DND-41 (cell line): ENCODE data around the gene NF2.

Experiments used
- ATAC-seq: fragments of 200-7000 bp; cut with Tn5 transposase; 3 replicates; pipeline ENCODE4 v1.9.1; 2021; ENCODE audit warnings: low read depth; ENCODE audit not compliant: insufficient read depth
- DNase-seq: peaks from one replicate; pipeline ENCODE4 v3.0.0-alpha.2; 2020
- H2AFZ ChIP-seq: 2 replicates; pipeline ENCODE4 v1.6.0; 2012; ENCODE audit warnings: low read depth, low read length
- H3K27ac ChIP-seq: 2 replicates; pipeline ENCODE4 v1.5.1; 2012; ENCODE audit warnings: low read length, inconsistent platforms
- H3K27me3 ChIP-seq: fragments of 200-600 bp; sonication (generic); 2 replicates; pipeline ENCODE4 v1.6.0; 2012; ENCODE audit warnings: low read length, mild to moderate bottlenecking, inconsistent platforms; ENCODE audit not compliant: insufficient read depth, poor library complexity
- H3K36me3 ChIP-seq: 2 replicates; pipeline ENCODE4 v1.5.1; 2012; ENCODE audit warnings: low read length, inconsistent platforms; ENCODE audit not compliant: insufficient read depth
- H3K4me1 ChIP-seq: 2 replicates; pipeline ENCODE4 v1.5.1; 2012; ENCODE audit warnings: mild to moderate bottlenecking, low read length; ENCODE audit not compliant: insufficient read depth
- H3K4me2 ChIP-seq: 2 replicates; pipeline ENCODE4 v1.6.0; 2012; ENCODE audit warnings: mild to moderate bottlenecking, moderate library complexity, low read length, inconsistent platforms; ENCODE audit not compliant: insufficient read depth
- H3K4me3 ChIP-seq, 2 experiments: fragments of 200-600 bp in 1 of 2; shearing (Covaris generic) in 1 of 2; 2 replicates each; pipeline ENCODE4 v1.5.1; 2012 to 2016; ENCODE audit warnings: inconsistent platforms in 2 of 2, low read length in 2 of 2, mild to moderate bottlenecking in 2 of 2, low read depth in 1 of 2, moderate library complexity in 1 of 2
- H3K79me2 ChIP-seq: 2 replicates; pipeline ENCODE4 v1.6.0; 2012; ENCODE audit warnings: low read length, inconsistent platforms; ENCODE audit not compliant: insufficient read depth
- H3K9ac ChIP-seq: 2 replicates; pipeline ENCODE4 v1.6.0; 2012; ENCODE audit warnings: low read depth, mild to moderate bottlenecking, inconsistent platforms, low read length, moderate library complexity
- H3K9me3 ChIP-seq: 2 replicates; pipeline ENCODE4 v1.5.1; 2012; ENCODE audit warnings: low read length, moderate library complexity, mild to moderate bottlenecking, inconsistent platforms; ENCODE audit not compliant: insufficient read depth, severe bottlenecking
- H4K20me1 ChIP-seq: 2 replicates; pipeline ENCODE4 v1.6.0; 2012; ENCODE audit warnings: low read length; ENCODE audit not compliant: insufficient read depth
- CTCF ChIP-seq: IDR thresholded peaks from 2 replicates; pipeline ENCODE4 v1.5.1; 2012; ENCODE audit warnings: borderline replicate concordance, low read length, moderate library complexity, mild to moderate bottlenecking; ENCODE audit not compliant: poor library complexity, severe bottlenecking; ENCODE audit errors: extremely low read depth
- EZH2 ChIP-seq: IDR thresholded peaks from 3 replicates; pipeline ENCODE4 v1.6.1; 2012; ENCODE audit warnings: borderline replicate concordance, low read depth, mild to moderate bottlenecking, moderate library complexity, low read length, inconsistent platforms; ENCODE audit not compliant: severe bottlenecking

The NF2 gene

GRCh38 chr22:29722151-29722550 is 118.7 kb downstream of the NF2 start:
- H3K9me3 ChIP-seq: no peaks in the 10 kb centered on the region
- no peaks in the 10 kb centered on the region for H3K4me1 ChIP-seq
- no peak for ATAC-seq
- H3K27me3 ChIP-seq: no peaks in the 10 kb centered on the region
- no peak overlapping the region for H3K4me2 ChIP-seq
- no peak overlapping the region for H2AFZ ChIP-seq
- peaks cover 11% of the 10 kb centered on the region for H4K20me1 ChIP-seq
- no peaks in the 10 kb centered on the region for H3K79me2 ChIP-seq
- no peak overlapping the region for H3K27ac ChIP-seq
- no peak for DNase-seq
- H3K36me3 ChIP-seq: no peaks in the 10 kb centered on the region
- H3K9ac ChIP-seq: no peak overlapping the region
- TF ChIP-seq EZH2: no peak
- no peak for TF ChIP-seq CTCF
- no peak overlapping the region for H3K4me3 ChIP-seq

- TF ChIP-seq EZH2 (no peak), CTCF (no peak)
- H2AFZ ChIP-seq: no peak overlapping the region
Measured at GRCh38 chr22:29722587-29722986, 119.2 kb downstream of the NF2 start.

GRCh38 chr22:29723766-29724165 is 120.3 kb downstream of the NF2 start:
- H3K4me3 ChIP-seq: no peak overlapping the region
- H3K9ac ChIP-seq: no peak overlapping the region
- ATAC-seq: no peak
- no peaks in the 10 kb centered on the region for H3K27me3 ChIP-seq
- no peak overlapping the region for H3K27ac ChIP-seq
- H2AFZ ChIP-seq: no peak overlapping the region
- DNase-seq: no peak
- H3K4me1 ChIP-seq: no peaks in the 10 kb centered on the region
- no peak overlapping the region for H3K4me2 ChIP-seq
- H3K36me3 ChIP-seq: no peaks in the 10 kb centered on the region
- H3K9me3 ChIP-seq: no peaks in the 10 kb centered on the region
- H4K20me1 ChIP-seq: peaks cover 5% of the 10 kb centered on the region; the same call in 1 of the 2 replicates
- H3K79me2 ChIP-seq: no peaks in the 10 kb centered on the region
- TF ChIP-seq CTCF: peak; percentile 22
- TF ChIP-seq EZH2: no peak

More at GRCh38 chr22:29722587-29722986, 119.2 kb downstream of the NF2 start:
- no peak overlapping the region for H3K9ac ChIP-seq
- H3K27ac ChIP-seq: no peak overlapping the region
- H3K27me3 ChIP-seq: no peaks in the 10 kb centered on the region
- no peaks in the 10 kb centered on the region for H3K9me3 ChIP-seq
- no peaks in the 10 kb centered on the region for H3K79me2 ChIP-seq
- no peaks in the 10 kb centered on the region for H3K4me1 ChIP-seq
- H3K36me3 ChIP-seq: no peaks in the 10 kb centered on the region
- H3K4me2 ChIP-seq: no peak overlapping the region
- DNase-seq: no peak
- peaks cover 8% of the 10 kb centered on the region for H4K20me1 ChIP-seq
- H3K4me3 ChIP-seq: no peak overlapping the region
- ATAC-seq: no peak

- Histone ChIP-seq H3K36me3 (no peaks in the 10 kb centered on the region), H3K9ac (no peak overlapping the region), H3K9me3 (no peaks in the 10 kb centered on the region), H3K4me2 (no peak overlapping the region), H3K27me3 (no peaks in the 10 kb centered on the region), H3K4me3 (no peak overlapping the region), H2AFZ (no peak overlapping the region), H3K4me1 (no peaks in the 10 kb centered on the region), H3K27ac (no peak overlapping the region), H3K79me2 (no peaks in the 10 kb centered on the region), H4K20me1 (peaks cover 5% of the 10 kb centered on the region; the same call in 1 of the 2 replicates)
- DNase-seq (no peak), ATAC-seq (no peak)
- no peak for TF ChIP-seq EZH2
Measured at GRCh38 chr22:29724843-29725242, 121.4 kb downstream of the NF2 start.
